ENCODE measurements around the gene DIRAS3.

GRCh38 chr1:68010543-68010942, 39.9 kb downstream of the DIRAS3 start:
- no peak for TF ChIP-seq YY1 (IDR thresholded peaks at IDR 0.05; ENCODE audit: insufficient read depth, insufficient read length)
- no peak for TF ChIP-seq ZNF274 (IDR thresholded peaks at IDR 0.05; ENCODE audit: low read depth, low read length)
